Stimulated activated CD4-positive, alpha-beta T cell treated with anti-CD3 and anti-CD28 coated beads, TNF-alpha, amount 100 ng/mL, for 1 hour (primary cell): ENCODE measurements around the gene SLC8B1.

Source experiments
- DNase-seq, 3 donors: peaks; one replicate each; pipeline ENCODE4 v3.0.0-alpha.2; 2020; ENCODE audit warnings: low read depth in 3 of 3, low spot score in 1 of 3

SLC8B1 gene

DNA sequence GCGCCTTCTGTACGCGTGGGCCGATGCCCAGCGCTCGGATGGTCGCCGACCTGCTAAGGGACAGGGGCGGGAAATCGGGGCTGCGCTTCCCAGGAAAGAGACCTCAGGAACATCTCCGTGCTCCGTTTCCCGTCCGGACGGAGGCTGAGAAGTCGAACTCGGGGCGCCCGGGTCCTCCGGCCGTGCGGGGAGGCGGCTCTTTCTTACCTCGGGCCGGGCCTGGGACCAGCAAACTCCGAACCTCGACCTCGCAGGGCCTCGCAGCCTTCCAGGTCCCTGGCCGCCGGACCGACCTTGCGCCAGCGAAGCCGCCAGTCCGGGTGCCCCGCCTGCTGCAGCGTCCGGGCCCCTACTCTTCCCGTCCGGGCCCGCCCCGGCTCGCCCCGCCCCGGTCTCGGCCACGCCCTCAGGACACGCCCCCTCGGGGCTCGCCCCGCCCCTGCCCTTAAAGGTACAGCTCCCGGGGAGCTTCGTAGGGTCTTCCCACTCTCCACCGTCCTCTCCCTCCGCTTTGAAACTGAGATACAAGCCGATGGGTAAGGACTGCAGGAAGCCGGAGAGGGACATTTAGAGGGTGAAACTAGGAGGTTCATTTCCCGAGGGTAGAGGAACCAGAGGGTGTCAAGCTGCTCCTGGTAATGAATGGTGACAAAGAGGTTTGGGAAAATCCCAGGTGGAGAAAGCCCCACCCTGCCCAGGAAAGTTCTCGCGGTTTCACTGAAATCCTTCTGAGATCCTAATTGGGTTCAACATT is at the start of gene SLC8B1:
TSS of gene SLC8B1 (minus strand) at position 324 of the 754 bp plus-strand sequence. CDS start 2,231 bp downstream, outside the sequence.
- DNase-seq = peak; percentile 66 to 96 (median 83)

GRCh38 chr12:113382206-113382605 is 47.3 kb upstream of the SLC8B1 start:
- no peak for DNase-seq

GRCh38 chr12:113381220-113381619 is 46.3 kb upstream of the SLC8B1 start:
- DNase-seq = no peak

- no peak for DNase-seq
Observed at GRCh38 chr12:113378291-113378690, 43.4 kb upstream of the SLC8B1 start.

- no peak for DNase-seq
Observed at GRCh38 chr12:113374823-113375428, 40.0 kb upstream of the SLC8B1 start.

DNA sequence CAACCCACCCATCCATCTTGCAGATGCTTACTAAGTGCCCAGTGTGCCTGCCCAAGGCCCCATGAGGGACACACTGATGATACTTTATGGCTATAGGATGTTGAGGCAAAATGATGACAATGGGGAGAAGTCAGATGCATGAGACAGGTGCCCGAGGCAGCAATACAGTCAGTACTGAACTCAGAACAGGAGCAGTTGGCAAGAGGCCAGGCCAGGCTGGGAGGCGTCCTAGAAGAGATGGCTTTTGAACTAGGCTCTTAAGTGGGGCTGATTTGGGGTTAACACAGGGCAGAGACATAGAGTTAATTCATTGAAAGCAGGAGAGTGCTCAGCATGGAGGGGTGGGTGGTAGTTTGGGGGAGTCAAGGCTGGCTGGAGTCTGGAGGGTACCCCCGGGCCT is 39.1 kb upstream of the SLC8B1 start:
- DNase-seq = no peak

GRCh38 chr12:113373440-113373839 is 38.5 kb upstream of the SLC8B1 start:
- DNase-seq = no peak

GRCh38 chr12:113372371-113372770 is 37.5 kb upstream of the SLC8B1 start:
- no peak for DNase-seq

- DNase-seq = no peak
Observed at GRCh38 chr12:113371808-113372207, 36.9 kb upstream of the SLC8B1 start.

GRCh38 chr12:113370923-113371682 is 36.2 kb upstream of the SLC8B1 start:
- no peak for DNase-seq

GRCh38 chr12:113369391-113369985 is 34.6 kb upstream of the SLC8B1 start:
- DNase-seq = no peak

DNA sequence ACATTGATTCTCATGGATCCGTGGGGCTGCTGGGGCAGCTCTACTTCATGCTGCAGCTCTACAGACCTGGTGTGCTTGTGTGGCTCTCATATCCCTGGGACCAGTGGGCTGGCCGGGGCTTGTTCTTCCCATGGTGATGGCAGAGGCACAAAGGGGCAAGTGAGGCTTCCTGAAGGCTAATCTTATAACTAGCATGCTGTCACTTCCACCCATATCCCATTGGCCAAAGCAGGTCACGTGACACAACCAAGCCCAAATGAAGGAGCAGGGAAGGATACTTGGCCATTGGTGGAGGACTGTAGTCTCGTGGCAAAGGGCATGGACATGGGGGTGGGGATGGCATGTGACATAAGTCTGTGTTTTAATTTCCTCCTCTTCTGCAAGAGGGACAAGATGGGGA is 33.4 kb upstream of the SLC8B1 start:
- no peak for DNase-seq

- DNase-seq = no peak
Observed at GRCh38 chr12:113366827-113367226, 31.9 kb upstream of the SLC8B1 start.

DNA sequence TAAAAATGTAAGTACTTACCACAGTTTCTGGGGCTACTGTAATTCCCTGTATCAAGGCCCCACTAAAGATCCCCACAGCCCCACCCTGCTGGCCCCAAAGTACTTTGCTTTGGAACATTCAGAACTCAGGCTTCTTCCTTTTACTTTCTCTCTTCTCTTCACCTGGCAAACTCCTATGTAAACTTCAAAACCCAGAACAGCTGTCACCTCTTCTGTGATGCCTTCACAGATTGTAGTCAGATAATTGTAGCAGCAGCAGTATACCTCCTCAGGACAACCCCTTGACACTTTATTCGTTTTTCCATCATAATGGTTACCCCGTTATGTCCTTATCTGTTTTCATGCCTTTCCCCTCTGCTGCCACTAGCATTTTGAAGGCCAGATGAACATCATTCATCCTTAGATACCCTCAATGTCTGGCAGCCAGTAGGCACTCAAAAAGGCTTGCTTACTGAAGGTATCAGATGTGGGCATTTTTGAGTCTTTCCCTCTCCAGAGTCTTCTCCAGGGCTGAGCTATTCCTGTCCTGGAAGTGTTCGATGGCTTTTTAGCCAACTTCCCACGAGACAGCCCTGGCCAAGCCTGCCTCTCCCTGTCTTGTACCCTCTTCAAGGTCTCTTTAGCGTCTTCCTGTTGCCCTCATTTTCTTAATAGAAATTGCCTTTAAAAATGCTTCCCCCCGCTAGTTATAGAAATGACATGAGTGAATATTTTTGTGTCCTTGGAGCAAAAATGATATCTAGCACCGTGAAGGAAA is 30.9 kb upstream of the SLC8B1 start:
- DNase-seq = no peak

DNA sequence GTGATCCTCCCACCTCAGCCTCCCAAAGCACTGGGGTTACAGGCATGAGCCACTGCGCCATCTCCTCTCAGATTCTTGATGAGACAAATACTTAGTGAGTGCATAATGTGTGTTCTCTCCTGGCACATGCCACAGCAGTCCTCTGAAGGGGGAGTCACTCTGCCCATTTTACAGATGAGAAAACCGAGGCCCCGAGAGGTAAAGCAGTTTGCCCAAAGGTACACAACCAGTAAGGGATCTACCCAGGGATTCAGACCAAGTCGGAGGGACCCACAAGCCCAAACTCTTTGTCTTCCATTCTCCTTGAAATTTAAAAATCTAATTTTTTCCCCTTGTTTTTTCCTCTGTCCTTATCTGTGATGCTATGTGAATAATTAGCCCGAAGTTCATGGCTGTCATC is 29.8 kb upstream of the SLC8B1 start:
- no peak for DNase-seq

- DNase-seq = no peak
Observed at GRCh38 chr12:113361574-113362370, 26.9 kb upstream of the SLC8B1 start.

DNA sequence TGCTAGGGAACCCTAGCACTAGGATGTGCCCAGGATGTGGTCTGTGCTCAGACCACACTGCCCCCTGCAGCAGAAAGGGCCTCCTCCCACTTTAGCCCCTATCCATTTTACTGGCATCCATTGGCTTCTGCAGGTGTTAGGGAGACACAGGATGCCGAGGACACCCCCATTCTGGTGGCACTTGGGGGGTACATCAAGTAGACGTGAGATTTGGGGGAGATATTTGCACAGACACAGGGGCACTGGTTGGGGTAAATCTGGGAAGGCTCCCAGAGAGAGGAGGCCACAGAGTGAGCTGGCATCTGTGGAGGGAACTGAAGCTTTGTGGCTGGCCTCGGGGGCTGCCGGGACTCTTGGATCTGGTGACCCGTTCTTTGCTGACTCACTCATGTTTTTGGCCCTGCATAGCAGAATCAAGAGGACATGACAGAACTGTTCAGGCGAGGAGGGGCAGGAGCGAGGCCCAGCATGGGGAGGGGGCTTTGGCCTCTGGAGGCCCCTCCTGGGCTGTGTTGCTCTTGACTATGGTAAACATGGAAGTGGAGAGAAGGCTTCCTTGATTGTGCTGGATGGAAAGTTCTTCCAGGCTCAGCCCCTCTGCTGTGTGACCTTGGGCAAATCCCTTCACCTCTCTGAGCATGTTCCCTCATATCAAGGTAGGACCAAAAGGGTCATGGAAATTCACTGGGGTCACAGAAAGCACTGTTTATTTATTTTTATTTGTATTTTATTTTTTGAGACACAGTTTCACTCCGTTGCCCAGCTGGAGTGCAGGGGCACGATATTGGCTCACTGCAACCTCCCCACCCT is 25.2 kb upstream of the SLC8B1 start:
- DNase-seq = no peak

- DNase-seq = no peak
Observed at GRCh38 chr12:113359133-113359938, 24.4 kb upstream of the SLC8B1 start.
